Thyroid gland (tissue), 4 donors: ENCODE data around the gene VGLL3. TPM values are rescaled to one million over a fixed set of nuclear protein-coding genes. Genes with fewer than 3 reads are reported as not detected.

Experiments used
- DNase-seq, 2 donors: peaks; one replicate each; pipeline ENCODE4 v3.0.0-alpha.2; 2019
- H3K27ac ChIP-seq, 3 donors: fragments of 200-600 bp; sonication (generic); 1 replicate in 2 of 3; 2 replicates in 1 of 3; pipeline ENCODE4 v1.5.1; 2016 to 2019; ENCODE audit warnings: mild to moderate bottlenecking in 1 of 3, moderate library complexity in 1 of 3
- H3K27me3 ChIP-seq: fragments of 200-600 bp; sonication (generic); one replicate; pipeline ENCODE4 v1.5.1; 2019
- H3K36me3 ChIP-seq, 2 donors: fragments of 200-600 bp; sonication (generic); one replicate each; pipeline ENCODE4 v1.5.1; 2016 to 2019
- H3K4me1 ChIP-seq, 2 donors: fragments of 200-600 bp; sonication (generic); one replicate each; pipeline ENCODE4 v1.5.1; 2017 to 2019
- H3K4me3 ChIP-seq, 3 donors: fragments of 200-600 bp; sonication (generic); replicated peaks in 1 of 3; 1 replicate in 2 of 3; 2 replicates in 1 of 3; pipeline ENCODE4 v1.5.1; 2016; ENCODE audit warnings: mild to moderate bottlenecking in 1 of 3
- H3K9me3 ChIP-seq: fragments of 200-600 bp; sonication (generic); one replicate; pipeline ENCODE4 v1.5.1; 2017
- CTCF ChIP-seq, 6 experiments: fragments of 200-600 bp in 3 of 6; fragments of 450-650 bp in 3 of 6; sonication (generic) in 3 of 6; IDR thresholded peaks; one replicate each; pipeline ENCODE4 v1.5.1; 2016 to 2019; ENCODE audit warnings: antibody characterized with exemption in 6 of 6, mild to moderate bottlenecking in 2 of 6, inconsistent platforms in 1 of 6, moderate library complexity in 1 of 6
- POLR2A ChIP-seq, 2 donors: fragments of 450-650 bp; IDR thresholded peaks; one replicate each; pipeline ENCODE4 v1.6.1; 2017; ENCODE audit warnings: antibody characterized with exemption in 2 of 2, mild to moderate bottlenecking in 2 of 2, moderate library complexity in 1 of 2
- WGBS, 2 donors: methylation state at CpG; one replicate each; pipeline ENCODE4 v1.1.5; 2017; 5-methylcytosine and 5-hydroxymethylcytosine counted together
- intact Hi-C: fragments of 100-400 bp; cut with DNase I; formaldehyde crosslinking; loops from one replicate; pipeline ENCODE4 v1.15.1; 2023
- total RNA-seq, 4 donors: library from RNA; depleted of rRNA; stranded (reverse); fragments of >200 nt; gene quantifications; one replicate each; pipeline ENCODE4 v1.2.3, GENCODE V29; 2016

The VGLL3 gene
- total RNA-seq, 4 donors from 2014 or later: 3.0 to 18.7 (median 12.7) TPM

- WGBS, 2 donors: 76 to 85% methylated on average over 3 of the region's 3 CpGs
- no peaks in the 10 kb centered on the region for H3K27me3 ChIP-seq
- DNase-seq: no peak
- no peak for TF ChIP-seq POLR2A (IDR thresholded peaks at IDR 0.05)
- TF ChIP-seq CTCF (IDR thresholded peaks at IDR 0.05): no peak
- H3K27ac ChIP-seq: no peak overlapping the region
- H3K4me1 ChIP-seq: no peaks in the 10 kb centered on the region
- intact Hi-C loops: no loop called here
- no peak overlapping the region for H3K4me3 ChIP-seq
- H3K9me3 ChIP-seq: no peaks in the 10 kb centered on the region
- no peaks in the 10 kb centered on the region for H3K36me3 ChIP-seq
These were observed 48.7 kb downstream of the VGLL3 start for GRCh38 chr3:86942206-86942605.

- Histone ChIP-seq H3K27me3 (no peaks in the 10 kb centered on the region), H3K4me1 (no peaks in the 10 kb centered on the region), H3K36me3 (no peaks in the 10 kb centered on the region), H3K9me3 (no peaks in the 10 kb centered on the region), H3K4me3 (no peak overlapping the region), H3K27ac (peak overlapping the region in 1 of 3 donors; percentile 20)
- DNase-seq: no peak
- 69 to 79% methylated on average over 3 of the region's 3 CpGs for WGBS, 2 donors
- intact Hi-C loops: no loop called here
- no peak for TF ChIP-seq POLR2A (IDR thresholded peaks at IDR 0.05)
- TF ChIP-seq CTCF (IDR thresholded peaks at IDR 0.05): no peak
These were observed 52.4 kb downstream of the VGLL3 start for GRCh38 chr3:86938416-86939105.

GRCh38 chr3:86937306-86937791 is 53.6 kb downstream of the VGLL3 start:
- no peak overlapping the region for H3K27ac ChIP-seq
- no peak for DNase-seq
- no peaks in the 10 kb centered on the region for H3K9me3 ChIP-seq
- no peaks in the 10 kb centered on the region for H3K4me1 ChIP-seq
- 64 to 72% methylated on average over 6 of the region's 6 CpGs for WGBS, 2 donors
- H3K4me3 ChIP-seq: no peak overlapping the region
- intact Hi-C loops: no loop called here
- no peaks in the 10 kb centered on the region for H3K36me3 ChIP-seq
- no peaks in the 10 kb centered on the region for H3K27me3 ChIP-seq
- TF ChIP-seq CTCF (IDR thresholded peaks at IDR 0.05) (no peak), POLR2A (IDR thresholded peaks at IDR 0.05) (no peak)

- DNase-seq: no peak
- WGBS, 2 donors: 68 to 70% methylated on average over 3 of the region's 3 CpGs
- no peaks in the 10 kb centered on the region for H3K9me3 ChIP-seq
- no peak overlapping the region for H3K4me3 ChIP-seq
- H3K36me3 ChIP-seq: no peaks in the 10 kb centered on the region
- TF ChIP-seq POLR2A (IDR thresholded peaks at IDR 0.05) (no peak), CTCF (IDR thresholded peaks at IDR 0.05) (no peak)
- no peaks in the 10 kb centered on the region for H3K27me3 ChIP-seq
- H3K4me1 ChIP-seq: no peaks in the 10 kb centered on the region
- intact Hi-C loops: no loop called here
- no peak overlapping the region for H3K27ac ChIP-seq
These were observed 56.1 kb downstream of the VGLL3 start for GRCh38 chr3:86934851-86935250.

- intact Hi-C loops: no loop called here
- no peaks in the 10 kb centered on the region for H3K36me3 ChIP-seq
- no peaks in the 10 kb centered on the region for H3K9me3 ChIP-seq
- no peak for DNase-seq
- TF ChIP-seq CTCF (IDR thresholded peaks at IDR 0.05) (no peak), POLR2A (IDR thresholded peaks at IDR 0.05) (no peak)
- H3K27ac ChIP-seq: no peak overlapping the region
- no peaks in the 10 kb centered on the region for H3K4me1 ChIP-seq
- H3K27me3 ChIP-seq: no peaks in the 10 kb centered on the region
- 74 to 81% methylated on average over 3 of the region's 3 CpGs for WGBS, 2 donors
- H3K4me3 ChIP-seq: no peak overlapping the region
These were observed 60.1 kb downstream of the VGLL3 start for GRCh38 chr3:86930831-86931230.
